Measurements from ENCODE around the gene FCRLB.
A peak's percentile ranks its signal among the peaks of the same experiment; 100 is the strongest.

Gene FCRLB

DNA sequence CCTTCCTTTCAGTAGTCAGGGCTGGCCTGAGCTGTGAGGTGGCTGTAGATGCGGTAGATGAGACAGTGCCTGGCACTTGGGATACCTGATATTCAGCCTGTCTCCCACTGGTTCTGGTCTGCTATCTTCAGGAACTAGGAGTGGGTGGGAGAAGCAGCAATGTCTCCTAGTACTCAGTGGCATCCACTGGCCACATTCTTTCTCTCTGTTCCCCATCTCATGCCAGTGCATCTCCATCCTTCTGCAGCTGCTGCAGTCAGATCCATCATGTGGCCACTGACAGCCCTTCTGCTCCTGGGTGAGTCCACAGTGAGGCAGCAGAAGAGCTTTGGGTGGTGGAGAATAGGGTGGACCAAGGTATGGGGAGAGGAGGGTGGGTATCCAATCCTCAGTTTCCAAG lies 1.1 kb downstream of the FCRLB start:
- H3K4me3 ChIP-seq (ENCODE audit: low read depth, low read length), result no peak overlapping the region
- TF ChIP-seq, protein P1, sequence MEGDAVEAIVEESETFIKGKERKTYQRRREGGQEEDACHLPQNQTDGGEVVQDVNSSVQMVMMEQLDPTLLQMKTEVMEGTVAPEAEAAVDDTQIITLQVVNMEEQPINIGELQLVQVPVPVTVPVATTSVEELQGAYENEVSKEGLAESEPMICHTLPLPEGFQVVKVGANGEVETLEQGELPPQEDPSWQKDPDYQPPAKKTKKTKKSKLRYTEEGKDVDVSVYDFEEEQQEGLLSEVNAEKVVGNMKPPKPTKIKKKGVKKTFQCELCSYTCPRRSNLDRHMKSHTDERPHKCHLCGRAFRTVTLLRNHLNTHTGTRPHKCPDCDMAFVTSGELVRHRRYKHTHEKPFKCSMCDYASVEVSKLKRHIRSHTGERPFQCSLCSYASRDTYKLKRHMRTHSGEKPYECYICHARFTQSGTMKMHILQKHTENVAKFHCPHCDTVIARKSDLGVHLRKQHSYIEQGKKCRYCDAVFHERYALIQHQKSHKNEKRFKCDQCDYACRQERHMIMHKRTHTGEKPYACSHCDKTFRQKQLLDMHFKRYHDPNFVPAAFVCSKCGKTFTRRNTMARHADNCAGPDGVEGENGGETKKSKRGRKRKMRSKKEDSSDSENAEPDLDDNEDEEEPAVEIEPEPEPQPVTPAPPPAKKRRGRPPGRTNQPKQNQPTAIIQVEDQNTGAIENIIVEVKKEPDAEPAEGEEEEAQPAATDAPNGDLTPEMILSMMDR (IDR thresholded peaks at IDR 0.05; ENCODE audit: low read depth, low read length), result no peak

DNA sequence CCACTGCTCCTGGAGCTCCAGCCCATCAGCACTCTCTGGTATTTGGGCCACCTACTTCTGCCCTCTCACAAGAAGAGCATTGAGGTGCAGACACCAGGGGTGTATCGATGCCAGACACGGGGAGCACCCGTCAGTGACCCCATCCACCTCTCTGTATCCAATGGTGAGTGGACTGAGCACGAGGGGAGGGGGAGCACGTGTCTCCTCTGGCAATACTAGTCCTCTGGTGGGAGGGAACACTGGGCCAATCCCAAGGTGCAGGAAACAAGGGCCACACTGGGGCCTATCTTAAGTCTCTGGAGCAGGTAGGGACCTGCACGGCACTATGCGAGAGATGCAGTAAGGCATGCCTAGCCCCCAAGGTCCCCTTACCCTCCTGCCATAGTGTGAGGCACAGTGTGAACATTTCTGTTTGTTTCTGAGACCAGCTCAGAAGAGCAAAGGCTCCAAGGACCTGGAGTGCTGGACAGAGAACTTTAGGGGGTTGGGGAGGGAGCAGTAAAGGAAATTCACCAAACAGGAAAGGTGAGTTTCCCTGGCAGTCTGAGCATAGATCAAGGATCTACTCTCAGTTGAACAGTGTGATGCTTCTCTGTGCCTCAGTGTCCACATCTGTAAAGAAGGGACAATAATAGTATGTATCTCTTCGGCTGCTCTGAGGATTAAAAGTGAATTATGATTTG lies 2.3 kb downstream of the FCRLB start:
- TF ChIP-seq, protein P1 (IDR thresholded peaks at IDR 0.05; ENCODE audit: low read depth, low read length), result no peak
- H3K4me3 ChIP-seq (ENCODE audit: low read depth, low read length), result no peak overlapping the region

DNA sequence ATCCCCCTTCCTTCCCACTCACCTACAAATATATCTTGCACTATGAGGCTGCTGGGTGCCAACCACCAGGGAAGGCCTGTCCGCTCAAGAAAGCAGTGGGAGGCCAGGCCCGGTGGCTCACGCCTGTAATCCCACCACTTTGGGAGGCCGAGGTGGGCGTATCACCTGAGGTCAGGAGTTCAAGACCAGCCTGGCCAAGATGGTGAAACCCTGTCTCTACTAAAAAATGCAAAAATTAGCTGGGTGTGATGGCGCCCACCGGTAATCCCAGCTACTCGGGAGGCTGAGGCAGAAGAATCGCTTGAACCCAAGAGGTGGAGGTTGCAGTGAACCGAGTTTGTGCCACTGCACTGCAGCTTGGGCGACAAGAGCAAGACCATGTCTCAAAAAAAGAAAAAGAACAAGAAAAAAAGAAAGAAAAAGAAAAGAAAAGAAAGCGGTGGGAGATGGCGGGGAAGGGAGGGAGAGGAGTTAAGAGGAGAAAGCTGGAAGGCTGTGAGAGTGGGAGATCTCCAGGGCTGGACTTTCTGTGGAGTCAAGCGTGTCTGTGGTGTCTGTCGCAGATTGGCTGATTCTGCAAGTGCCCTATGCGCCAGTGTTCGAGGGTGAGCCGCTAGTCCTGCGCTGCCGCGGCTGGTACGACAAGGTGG lies 4.0 kb downstream of the FCRLB start:
- H3K4me3 ChIP-seq (ENCODE audit: low read depth, low read length), result peak overlapping the region; percentile 78

DNA sequence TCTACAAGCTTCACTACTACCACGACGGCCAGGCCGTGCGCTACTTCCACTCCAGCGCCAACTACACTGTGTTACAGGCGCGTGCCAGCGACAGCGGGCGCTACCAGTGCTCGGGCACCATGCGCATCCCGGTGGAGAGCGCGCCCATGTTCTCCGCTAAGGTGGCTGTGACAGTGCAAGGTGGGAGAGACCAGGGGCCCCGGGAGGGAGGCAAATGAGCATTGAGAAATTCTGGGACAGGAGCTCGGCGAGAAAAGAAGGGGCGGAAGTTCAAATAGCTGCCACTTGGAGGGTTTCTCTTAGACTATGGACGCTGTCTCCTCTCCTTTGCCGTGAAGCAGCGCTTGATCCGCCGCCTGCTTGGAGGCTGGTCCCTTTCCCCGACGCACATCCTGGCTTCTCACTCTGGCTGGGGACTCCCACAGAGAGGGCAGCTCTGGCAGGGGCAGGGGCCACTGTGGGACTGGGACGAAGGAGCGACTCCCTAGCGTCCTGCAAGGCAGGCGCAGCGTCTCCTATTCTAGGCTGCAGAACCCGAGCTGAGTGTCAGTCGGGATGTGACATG lies 4.6 kb downstream of the FCRLB start:
- peak overlapping the region; percentile 78 for H3K4me3 ChIP-seq (ENCODE audit: low read depth, low read length)
- TF ChIP-seq, protein P1 (IDR thresholded peaks at IDR 0.05; ENCODE audit: low read depth, low read length), result peak; percentile 50

DNA sequence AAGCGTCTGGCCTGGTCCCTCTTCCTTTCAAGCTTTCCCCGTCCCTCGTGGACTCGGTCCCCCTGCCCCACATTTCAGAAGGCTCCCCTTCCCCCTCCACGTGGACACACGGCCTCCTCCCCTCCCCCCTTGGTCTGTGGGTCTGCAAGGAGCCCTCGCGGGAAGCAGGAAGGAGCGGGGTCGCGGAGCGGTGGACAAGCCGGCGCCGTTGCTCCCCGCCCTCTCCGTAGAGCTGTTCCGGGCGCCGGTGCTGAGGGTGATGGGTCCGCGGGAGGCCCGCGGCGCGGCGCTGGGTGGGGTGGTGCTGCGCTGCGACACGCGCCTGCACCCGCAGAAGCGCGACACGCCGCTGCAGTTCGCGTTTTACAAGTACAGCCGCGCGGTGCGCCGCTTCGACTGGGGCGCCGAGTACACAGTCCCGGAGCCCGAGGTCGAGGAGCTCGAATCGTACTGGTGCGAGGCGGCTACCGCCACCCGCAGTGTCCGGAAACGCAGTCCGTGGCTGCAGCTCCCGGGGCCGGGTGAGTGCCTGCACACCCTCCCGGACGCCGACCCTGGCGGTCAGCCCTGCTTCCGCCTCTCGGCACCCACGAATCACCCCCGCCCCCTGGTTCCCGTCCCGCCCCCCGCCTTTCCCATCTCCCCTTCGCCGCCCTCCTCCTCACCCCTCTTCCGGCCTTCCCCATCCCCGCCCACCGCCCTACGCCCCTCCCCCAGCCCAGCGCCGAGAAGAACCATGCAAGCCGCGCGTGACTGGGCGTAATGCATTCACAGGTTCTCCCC lies 5.3 kb downstream of the FCRLB start:
- peak overlapping the region; percentile 78 for H3K4me3 ChIP-seq (ENCODE audit: low read depth, low read length)
- TF ChIP-seq, protein P1 (IDR thresholded peaks at IDR 0.05; ENCODE audit: low read depth, low read length), result no peak

DNA sequence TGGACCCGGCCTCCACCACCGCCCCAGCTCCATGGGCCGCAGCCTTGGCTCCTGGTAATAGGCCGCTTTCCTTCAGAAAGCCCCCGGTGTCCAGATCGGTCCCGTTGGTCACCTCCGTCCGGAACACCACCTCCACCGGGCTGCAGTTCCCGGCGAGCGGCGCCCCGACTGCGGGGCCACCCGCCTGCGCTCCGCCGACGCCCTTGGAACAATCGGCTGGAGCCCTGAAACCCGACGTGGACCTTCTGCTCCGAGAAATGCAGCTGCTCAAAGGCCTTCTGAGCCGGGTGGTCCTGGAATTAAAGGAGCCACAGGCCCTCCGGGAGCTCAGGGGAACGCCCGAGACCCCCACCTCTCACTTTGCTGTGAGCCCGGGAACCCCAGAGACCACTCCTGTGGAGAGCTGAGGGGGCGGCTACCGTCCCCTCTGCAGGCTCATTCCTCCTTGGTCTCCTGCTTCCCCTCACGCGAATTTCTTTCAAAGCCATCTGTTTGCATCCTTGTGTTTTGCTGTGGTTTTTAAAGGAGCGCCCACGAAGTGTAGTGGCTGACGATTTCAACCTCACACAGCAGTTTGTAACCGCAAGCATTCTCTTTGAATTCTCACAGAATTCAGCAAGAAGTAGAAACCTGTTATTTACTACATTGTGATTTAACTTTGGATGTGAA lies 6.0 kb downstream of the FCRLB start:
- TF ChIP-seq, protein P1 (IDR thresholded peaks at IDR 0.05; ENCODE audit: low read depth, low read length), result no peak
- H3K4me3 ChIP-seq (ENCODE audit: low read depth, low read length), result peak overlapping the region; percentile 78
